PC-9 (cell line): ENCODE results near the gene FERMT1. TPM values are rescaled to one million over a fixed set of nuclear protein-coding genes. Genes with fewer than 3 reads are reported as not detected.
"Not testable (repeated sequence)": the region's sequence is repeated elsewhere in the genome, so short reads cannot be mapped to it uniquely, and the experiment has no call there.

Experiments
- BruUV-seq: library from RNA; stranded (reverse); fragments of 400-500 nt; replicated peaks from 2 replicates; lab custom pipeline; 2021; lab: Mats Ljungman, UMichigan
- CTCF ChIA-PET: fragments of 300-600 bp; sonication (Branson Sonifier 250); formaldehyde crosslinking; loops from one replicate; lab custom pipeline; 2022; ENCODE audit warnings: antibody characterized with exemption; lab: Charles Lee
- POLR2A ChIA-PET: fragments of 300-600 bp; sonication (Branson Sonifier 250); formaldehyde crosslinking; loops from one replicate; lab custom pipeline; 2022; ENCODE audit warnings: antibody characterized with exemption; ENCODE audit not compliant: unreplicated experiment; lab: Charles Lee
- DNase-seq, 2 experiments: peaks; one replicate each; pipeline versions ENCODE4 v3.0.0 to v3.0.0-alpha.2; 2015 to 2022; ENCODE audit warnings: mixed read lengths in 1 of 2
- H2AFZ ChIP-seq: fragments of 200-600 bp; sonication (generic); 2 replicates; pipeline ENCODE4 v1.8.1; 2017; ENCODE audit warnings: antibody characterized with exemption
- H3F3A ChIP-seq: fragments of 200-600 bp; sonication (generic); 2 replicates; pipeline ENCODE4 v1.8.1; 2017; ENCODE audit warnings: antibody characterized with exemption, mild to moderate bottlenecking, low read depth; ENCODE audit not compliant: insufficient read depth
- H3K27ac ChIP-seq: fragments of 200-600 bp; sonication (generic); 2 replicates; pipeline ENCODE4 v1.6.1; 2016; ENCODE audit warnings: mixed run types
- H3K27me3 ChIP-seq: fragments of 200-600 bp; sonication (generic); 2 replicates; pipeline ENCODE4 v1.6.1; 2016; ENCODE audit warnings: low read depth, mixed run types; ENCODE audit not compliant: insufficient read depth
- H3K36me3 ChIP-seq: fragments of 200-600 bp; sonication (generic); 2 replicates; pipeline ENCODE4 v1.6.1; 2016; ENCODE audit warnings: low read depth, mixed run types
- H3K4me1 ChIP-seq: fragments of 200-600 bp; sonication (generic); replicated peaks from 2 replicates; pipeline ENCODE4 v1.6.1; 2016; ENCODE audit warnings: mixed run types; ENCODE audit not compliant: insufficient read depth
- H3K4me2 ChIP-seq: fragments of 200-600 bp; sonication (generic); 2 replicates; pipeline ENCODE4 v1.6.1; 2017; ENCODE audit warnings: mixed run types
- H3K4me3 ChIP-seq: fragments of 200-600 bp; sonication (generic); 2 replicates; pipeline ENCODE4 v1.6.1; 2016; ENCODE audit warnings: mixed run types
- H3K79me2 ChIP-seq: fragments of 200-600 bp; sonication (generic); 2 replicates; pipeline ENCODE4 v1.6.1; 2017; ENCODE audit warnings: low read depth, mixed run types
- H3K9me2 ChIP-seq: fragments of 200-600 bp; sonication (generic); 2 replicates; pipeline ENCODE4 v1.8.1; 2017; ENCODE audit warnings: mild to moderate bottlenecking; ENCODE audit not compliant: insufficient read depth
- H3K9me3 ChIP-seq: fragments of 200-600 bp; sonication (generic); 2 replicates; pipeline ENCODE4 v1.8.1; 2016; ENCODE audit warnings: low read depth; ENCODE audit not compliant: insufficient read depth
- H4K20me1 ChIP-seq: fragments of 200-600 bp; sonication (generic); 2 replicates; pipeline ENCODE4 v1.8.1; 2017; ENCODE audit not compliant: insufficient read depth
- EZH2 ChIP-seq: fragments of 200-600 bp; sonication (generic); IDR thresholded peaks from 2 replicates; pipeline ENCODE4 v1.8.0; 2017; ENCODE audit warnings: antibody characterized with exemption, low read depth
- intact Hi-C: fragments of 100-400 bp; cut with micrococcal nuclease; formaldehyde crosslinking; loops from one replicate; pipeline ENCODE4 v1.10.0; 2022; ENCODE audit not compliant: unreplicated experiment
- total RNA-seq: library from RNA; stranded (reverse); gene quantifications from 2 replicates; pipeline ENCODE4 v1.2.3, GENCODE V29; 2021
- TF ChIP-seq, protein P1 (sequence below): fragments of 200-600 bp; sonication (generic); conservative IDR thresholded peaks from 2 replicates; pipeline ENCODE4 v1.6.1; 2017; ENCODE audit warnings: mixed run types, antibody characterized with exemption, mild to moderate bottlenecking, moderate library complexity

FERMT1 gene
- total RNA-seq, 1 experiment from 2014 or later = 20.6 TPM

DNA sequence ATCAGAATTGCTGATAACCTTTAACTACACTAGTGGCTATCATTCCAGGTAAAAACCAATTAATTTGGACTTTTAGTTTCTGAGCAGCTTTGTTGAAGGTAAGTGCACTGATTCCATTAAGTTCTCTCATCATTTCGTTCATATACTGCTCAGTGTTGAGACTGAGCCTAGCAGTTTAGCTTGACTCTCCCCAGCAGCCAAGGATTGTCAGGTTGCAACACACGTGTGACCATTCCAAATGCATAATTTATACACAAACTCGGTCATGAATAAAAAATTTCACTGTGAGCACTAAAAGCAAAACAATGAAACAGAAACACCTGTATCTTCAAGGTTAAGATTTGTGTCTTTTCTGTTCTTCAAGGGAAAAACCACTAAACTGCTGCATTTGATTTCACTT is 8.9 kb downstream of the FERMT1 start:
- Histone ChIP-seq H4K20me1 (no peaks in the 10 kb centered on the region), H3K27me3 (no peaks in the 10 kb centered on the region), H3K9me3 (peaks cover 13% of the 10 kb centered on the region), H3F3A (peaks cover 6% of the 10 kb centered on the region; the same call in 1 of the 2 replicates), H2AFZ (no peak overlapping the region), H3K4me3 (no peak overlapping the region), H3K9me2 (no peaks in the 10 kb centered on the region), H3K4me1 (no peaks in the 10 kb centered on the region), H3K4me2 (no peak overlapping the region), H3K79me2 (peaks cover under 1% of the 10 kb centered on the region; the same call in 1 of the 2 replicates), H3K36me3 (peaks cover 58% of the 10 kb centered on the region), H3K27ac (no peak overlapping the region)
- intact Hi-C loops = no loop called here
- TF ChIP-seq, protein P1, sequence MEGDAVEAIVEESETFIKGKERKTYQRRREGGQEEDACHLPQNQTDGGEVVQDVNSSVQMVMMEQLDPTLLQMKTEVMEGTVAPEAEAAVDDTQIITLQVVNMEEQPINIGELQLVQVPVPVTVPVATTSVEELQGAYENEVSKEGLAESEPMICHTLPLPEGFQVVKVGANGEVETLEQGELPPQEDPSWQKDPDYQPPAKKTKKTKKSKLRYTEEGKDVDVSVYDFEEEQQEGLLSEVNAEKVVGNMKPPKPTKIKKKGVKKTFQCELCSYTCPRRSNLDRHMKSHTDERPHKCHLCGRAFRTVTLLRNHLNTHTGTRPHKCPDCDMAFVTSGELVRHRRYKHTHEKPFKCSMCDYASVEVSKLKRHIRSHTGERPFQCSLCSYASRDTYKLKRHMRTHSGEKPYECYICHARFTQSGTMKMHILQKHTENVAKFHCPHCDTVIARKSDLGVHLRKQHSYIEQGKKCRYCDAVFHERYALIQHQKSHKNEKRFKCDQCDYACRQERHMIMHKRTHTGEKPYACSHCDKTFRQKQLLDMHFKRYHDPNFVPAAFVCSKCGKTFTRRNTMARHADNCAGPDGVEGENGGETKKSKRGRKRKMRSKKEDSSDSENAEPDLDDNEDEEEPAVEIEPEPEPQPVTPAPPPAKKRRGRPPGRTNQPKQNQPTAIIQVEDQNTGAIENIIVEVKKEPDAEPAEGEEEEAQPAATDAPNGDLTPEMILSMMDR = no peak
- no peak for TF ChIP-seq EZH2
- DNase-seq = no peak
- POLR2A ChIA-PET = no interaction called here
- BruUV-seq = no TSS peak
- CTCF ChIA-PET = interaction anchor here (0.5 kb wide), 1 partner anchor 11 kb away, joined by 5 read pairs; no protein-coding TSS in a partner anchor

DNA sequence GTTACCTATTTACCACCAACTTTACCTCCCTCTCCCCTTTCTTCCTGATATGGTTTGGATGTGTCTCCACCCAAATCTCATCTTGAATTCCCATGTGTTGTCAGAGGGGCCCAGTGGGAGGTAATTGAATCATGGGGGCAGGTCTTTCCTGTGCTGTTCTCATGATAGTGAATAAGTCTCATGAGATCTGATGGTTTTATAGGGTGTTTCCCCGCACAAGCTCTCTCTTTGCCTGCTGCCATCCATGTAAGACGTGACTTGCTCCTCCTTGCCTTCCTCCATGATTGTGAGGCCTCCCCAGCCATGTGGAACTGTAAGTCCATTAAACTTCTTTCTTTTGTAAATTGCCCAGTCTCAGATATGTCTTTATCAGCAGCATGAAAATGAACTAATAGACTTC is 9.9 kb downstream of the FERMT1 start:
- H3F3A ChIP-seq, CTCF ChIA-PET, H3K79me2 ChIP-seq, POLR2A ChIA-PET, BruUV-seq, H3K4me2 ChIP-seq, H3K4me1 ChIP-seq, H3K27ac ChIP-seq, H3K4me3 ChIP-seq, intact Hi-C loops, H3K9me2 ChIP-seq, H3K27me3 ChIP-seq, DNase-seq, H4K20me1 ChIP-seq, H2AFZ ChIP-seq: not testable (repeated sequence)
- Histone ChIP-seq H3K9me3 (peaks cover 13% of the 10 kb centered on the region), H3K36me3 (peaks cover 50% of the 10 kb centered on the region)

DNA sequence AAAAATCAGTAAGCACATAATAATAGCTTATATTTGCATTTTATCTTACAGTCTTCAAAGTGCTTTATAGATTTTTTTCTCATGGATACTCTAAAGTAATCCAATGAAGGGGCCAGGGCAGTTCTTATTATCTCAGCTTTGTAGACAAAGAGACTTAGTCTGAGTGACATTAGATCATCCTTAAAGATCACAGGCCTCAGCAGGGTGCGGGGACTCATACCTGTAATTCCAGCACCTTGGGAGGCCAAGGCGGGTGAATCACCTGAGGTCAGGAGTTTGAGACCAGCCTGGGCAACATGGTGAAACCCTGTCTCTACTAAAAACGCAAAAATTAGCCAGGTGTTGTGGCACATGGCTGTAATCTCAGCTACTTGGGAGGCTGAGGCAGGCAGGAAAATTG is 14.5 kb downstream of the FERMT1 start:
- Histone ChIP-seq H3K36me3 (peaks cover 20% of the 10 kb centered on the region), H3K9me3 (no peaks in the 10 kb centered on the region), H3K79me2 (no peaks in the 10 kb centered on the region), H3K27ac (no peak overlapping the region), H3K9me2 (no peaks in the 10 kb centered on the region), H3K27me3 (no peaks in the 10 kb centered on the region), H3K4me3 (no peak overlapping the region), H3K4me2 (no peak overlapping the region), H2AFZ (no peak overlapping the region), H3K4me1 (no peaks in the 10 kb centered on the region), H3F3A (no peaks in the 10 kb centered on the region), H4K20me1 (no peaks in the 10 kb centered on the region)
- TF ChIP-seq, protein P1 = no peak
- TF ChIP-seq EZH2 = no peak
- POLR2A ChIA-PET = no interaction called here
- DNase-seq = no peak
- CTCF ChIA-PET = no interaction called here
- intact Hi-C loops = no loop called here
- BruUV-seq = no TSS peak
